Suprapubic skin (tissue), 3 donors: Measurements from ENCODE around the gene FLNB.

ENCODE experiments used
- POLR2A ChIP-seq, 2 donors: fragments of 450-650 bp; IDR thresholded peaks; one replicate each; pipeline ENCODE4 v1.6.1; 2017; ENCODE audit warnings: antibody characterized with exemption in 2 of 2, mild to moderate bottlenecking in 2 of 2, moderate library complexity in 2 of 2
- TF ChIP-seq, protein P1 (sequence below), 2 donors: fragments of 200-600 bp in 1 of 2; fragments of 450-650 bp in 1 of 2; sonication (generic) in 1 of 2; IDR thresholded peaks; one replicate each; pipeline ENCODE4 v1.5.1; 2016 to 2019; ENCODE audit warnings: antibody characterized with exemption in 2 of 2, mild to moderate bottlenecking in 1 of 2, moderate library complexity in 1 of 2

DNA sequence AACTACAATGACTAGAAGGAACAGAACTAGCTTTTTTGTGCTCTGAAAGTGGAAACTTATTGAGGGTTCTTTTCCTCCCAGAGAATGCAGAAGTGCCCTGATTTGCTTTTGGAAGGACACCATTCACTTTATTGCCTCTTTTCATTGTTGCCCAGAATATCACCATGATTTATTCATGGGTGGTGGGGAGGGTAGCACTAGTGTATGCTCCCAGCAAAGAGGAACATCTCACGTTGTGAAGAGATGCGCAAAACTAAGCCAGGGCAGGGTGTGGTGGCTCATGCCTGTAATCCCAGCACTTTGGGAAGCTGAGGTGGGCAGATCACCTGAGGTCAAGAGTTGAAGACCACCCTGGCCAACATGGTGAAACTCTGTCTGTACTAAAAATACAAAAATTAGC, 31.4 kb downstream of the FLNB start:
- TF ChIP-seq, protein P1, sequence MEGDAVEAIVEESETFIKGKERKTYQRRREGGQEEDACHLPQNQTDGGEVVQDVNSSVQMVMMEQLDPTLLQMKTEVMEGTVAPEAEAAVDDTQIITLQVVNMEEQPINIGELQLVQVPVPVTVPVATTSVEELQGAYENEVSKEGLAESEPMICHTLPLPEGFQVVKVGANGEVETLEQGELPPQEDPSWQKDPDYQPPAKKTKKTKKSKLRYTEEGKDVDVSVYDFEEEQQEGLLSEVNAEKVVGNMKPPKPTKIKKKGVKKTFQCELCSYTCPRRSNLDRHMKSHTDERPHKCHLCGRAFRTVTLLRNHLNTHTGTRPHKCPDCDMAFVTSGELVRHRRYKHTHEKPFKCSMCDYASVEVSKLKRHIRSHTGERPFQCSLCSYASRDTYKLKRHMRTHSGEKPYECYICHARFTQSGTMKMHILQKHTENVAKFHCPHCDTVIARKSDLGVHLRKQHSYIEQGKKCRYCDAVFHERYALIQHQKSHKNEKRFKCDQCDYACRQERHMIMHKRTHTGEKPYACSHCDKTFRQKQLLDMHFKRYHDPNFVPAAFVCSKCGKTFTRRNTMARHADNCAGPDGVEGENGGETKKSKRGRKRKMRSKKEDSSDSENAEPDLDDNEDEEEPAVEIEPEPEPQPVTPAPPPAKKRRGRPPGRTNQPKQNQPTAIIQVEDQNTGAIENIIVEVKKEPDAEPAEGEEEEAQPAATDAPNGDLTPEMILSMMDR (IDR thresholded peaks at IDR 0.05): no peak
- no peak for TF ChIP-seq POLR2A (IDR thresholded peaks at IDR 0.05)
